ENCODE measurements around the gene CABP4.

CABP4 gene

DNA sequence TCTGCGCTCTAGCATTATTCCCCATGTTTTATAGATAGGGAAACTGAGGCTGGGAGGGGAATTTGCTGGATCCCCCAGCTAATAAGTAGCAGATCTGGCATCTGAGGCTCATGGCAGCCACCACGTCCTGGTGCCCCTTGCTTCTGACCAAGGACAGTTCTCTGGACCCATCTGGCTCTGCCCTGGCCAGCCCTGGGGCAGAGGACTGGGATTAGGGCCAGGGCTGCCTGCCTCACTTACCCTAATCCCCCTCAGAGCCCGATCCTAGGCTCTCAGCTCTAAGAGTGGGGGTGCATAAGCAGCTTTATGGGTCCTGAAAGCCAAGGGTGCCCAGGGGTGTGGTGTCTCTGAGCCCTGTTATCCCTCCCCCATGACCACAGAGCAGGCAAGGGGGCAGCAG, at the start of gene CABP4:
TSS of gene CABP4 (plus strand) at position 301 of the 400 bp plus-strand sequence. CDS start at position 371, 70 bp downstream.
- no peak within 1 kb of the TSS for H3K27ac ChIP-seq
- DNase-seq (ENCODE audit: low read depth, low spot score) = no peak

DNA sequence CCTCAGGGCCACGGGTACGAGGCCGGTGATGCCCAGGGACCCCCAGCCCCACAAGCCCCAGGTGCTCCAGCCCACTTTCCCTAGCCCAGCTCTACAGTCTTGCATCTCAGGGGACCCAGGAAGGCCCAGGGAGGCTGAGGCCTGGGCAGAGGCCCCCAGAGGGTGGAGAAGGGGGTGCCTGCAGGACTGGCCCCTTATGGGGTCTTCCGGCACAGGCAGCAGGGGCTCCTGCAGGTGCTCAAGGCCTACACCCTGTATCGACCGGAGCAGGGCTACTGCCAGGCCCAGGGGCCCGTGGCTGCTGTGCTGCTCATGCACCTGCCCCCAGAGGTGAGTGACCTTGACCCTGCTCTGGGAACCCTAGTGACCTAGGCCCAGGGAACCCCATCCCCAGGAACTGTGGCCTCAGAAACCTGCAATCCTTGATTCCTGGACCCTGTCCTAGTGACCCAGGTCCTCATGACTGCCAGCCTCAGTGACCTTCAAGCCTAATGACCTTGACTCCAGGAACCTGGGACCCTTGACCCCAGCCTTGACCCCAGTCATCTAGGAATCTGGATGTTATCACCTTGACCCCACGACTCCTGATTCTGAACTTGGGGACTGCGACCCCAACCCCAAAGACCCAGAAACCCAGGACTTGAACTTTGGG, 49.3 kb upstream of the CABP4 start:
- DNase-seq (ENCODE audit: low read depth, low spot score) = no peak
- no peak overlapping the region for H3K27ac ChIP-seq

DNA sequence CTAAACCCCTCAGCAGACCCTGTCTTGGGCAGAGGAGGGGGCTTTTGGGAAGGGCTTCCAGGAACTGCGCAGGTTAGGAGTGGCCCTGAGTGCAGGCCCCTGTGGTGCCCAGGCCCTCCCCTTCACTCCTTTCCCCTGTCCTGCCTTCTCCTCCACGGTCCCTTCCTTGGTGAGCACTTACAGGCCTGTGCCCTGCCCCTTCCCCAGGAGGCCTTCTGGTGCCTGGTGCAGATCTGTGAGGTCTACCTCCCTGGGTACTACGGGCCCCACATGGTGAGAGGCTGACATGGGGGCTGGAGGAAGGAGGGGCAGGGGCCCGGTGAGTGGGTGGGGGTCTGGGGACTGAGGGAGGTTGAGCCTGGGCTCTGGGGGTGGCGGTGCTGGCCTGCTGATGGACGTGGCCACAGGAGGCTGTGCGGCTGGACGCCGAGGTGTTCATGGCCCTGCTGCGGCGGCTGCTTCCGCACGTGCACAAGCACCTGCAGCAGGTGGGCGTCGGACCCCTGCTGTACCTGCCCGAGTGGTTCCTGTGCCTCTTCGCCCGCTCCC, 48.7 kb upstream of the CABP4 start:
- DNase-seq (ENCODE audit: low read depth, low spot score) = no peak
- H3K27ac ChIP-seq = no peak overlapping the region

DNA sequence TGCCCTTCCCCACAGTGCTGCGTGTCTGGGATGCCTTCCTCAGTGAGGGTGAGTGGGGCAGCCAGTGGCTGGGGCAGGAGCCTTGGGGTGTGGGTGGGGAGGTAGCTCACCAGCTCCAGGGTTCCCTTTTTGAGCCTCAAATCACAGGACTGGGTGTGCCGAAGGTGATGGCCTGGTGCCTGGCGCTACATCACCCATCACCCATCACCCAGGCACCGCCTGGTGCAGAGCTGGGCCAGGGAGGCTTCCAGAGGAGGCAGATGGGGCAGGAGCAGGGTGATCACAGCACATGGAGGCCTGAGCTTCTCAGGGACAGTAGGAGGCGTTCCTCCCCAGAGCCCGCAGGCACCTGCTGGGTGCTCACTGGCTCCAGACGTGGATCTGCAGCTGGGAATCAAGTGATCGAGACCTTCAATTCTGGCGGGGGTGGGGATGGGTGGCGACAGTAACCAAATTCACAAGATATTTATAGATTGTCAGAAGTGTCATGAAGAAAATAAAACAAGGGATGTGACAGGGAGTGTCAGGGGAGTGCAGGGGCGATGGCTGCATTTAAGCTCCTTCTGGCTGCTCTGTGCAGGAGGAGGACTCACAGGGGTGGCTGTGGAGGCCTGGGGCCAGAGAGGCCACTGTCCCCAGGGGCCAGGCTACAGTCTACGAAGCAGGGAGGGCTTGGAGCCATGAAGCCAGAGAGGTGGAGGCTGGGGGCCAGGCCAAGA, 48.0 kb upstream of the CABP4 start:
- H3K27ac ChIP-seq = no peak overlapping the region
- no peak for DNase-seq (ENCODE audit: low read depth, low spot score)

DNA sequence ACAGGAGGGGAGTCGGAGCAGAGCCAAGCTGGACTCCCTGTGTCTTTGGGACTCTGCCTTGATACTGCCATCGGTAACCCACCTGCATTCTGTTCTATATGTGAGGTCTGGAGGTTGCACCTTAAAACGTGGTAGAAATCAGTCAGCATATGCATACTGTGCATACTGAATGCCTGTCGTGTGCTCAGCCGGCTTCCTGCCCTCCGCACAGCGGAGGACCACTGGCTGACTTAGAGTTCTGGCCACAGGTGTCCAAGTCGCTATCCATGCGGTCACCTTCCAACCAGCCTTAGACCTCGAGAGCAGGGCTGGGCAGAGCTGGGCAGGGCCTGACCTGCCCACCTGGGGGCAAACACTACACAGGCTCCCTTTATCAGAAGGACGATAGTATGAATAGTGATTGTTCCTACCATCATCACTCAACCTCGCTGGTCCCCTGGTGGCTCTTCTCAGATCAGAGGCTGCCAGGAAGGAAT, 47.4 kb upstream of the CABP4 start:
- H3K27ac ChIP-seq = no peak overlapping the region
- no peak for DNase-seq (ENCODE audit: low read depth, low spot score)

DNA sequence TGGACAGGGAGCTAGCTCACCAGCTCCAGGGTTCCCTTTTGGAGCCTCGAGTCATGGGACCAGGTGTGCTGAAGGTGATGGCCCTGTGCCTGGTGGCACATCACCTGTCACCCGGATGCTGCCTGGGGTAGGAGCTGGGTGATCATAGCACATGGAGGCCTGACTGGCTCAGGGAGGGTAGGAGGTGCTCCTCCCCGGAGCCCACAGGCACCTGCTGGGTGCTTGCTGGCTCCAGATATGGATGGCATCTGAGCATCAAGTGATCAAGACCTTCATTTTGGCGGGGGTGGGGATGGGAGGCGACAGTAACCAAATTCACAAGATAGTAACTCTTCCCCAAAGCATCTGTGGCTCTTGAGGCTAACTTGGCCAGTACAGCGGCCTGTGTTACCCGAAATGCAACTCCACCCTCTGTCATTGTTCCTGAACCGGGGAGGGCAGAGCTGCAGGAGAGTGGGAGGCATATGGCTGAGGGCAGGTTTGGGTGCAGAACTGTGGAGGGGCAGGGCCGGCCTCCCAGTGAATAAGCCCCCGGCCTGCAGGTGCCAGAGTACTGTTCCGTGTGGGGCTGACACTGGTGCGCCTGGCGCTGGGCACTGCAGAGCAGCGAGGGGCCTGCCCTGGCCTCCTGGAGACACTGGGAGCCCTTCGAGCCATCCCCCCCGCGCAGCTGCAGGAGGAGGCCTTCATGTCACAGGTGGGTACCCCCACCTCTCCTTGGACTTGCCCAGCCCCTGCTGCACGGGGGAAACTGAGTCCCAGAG, 46.5 kb upstream of the CABP4 start:
- no peak for DNase-seq (ENCODE audit: low read depth, low spot score)
- H3K27ac ChIP-seq = no peak overlapping the region

DNA sequence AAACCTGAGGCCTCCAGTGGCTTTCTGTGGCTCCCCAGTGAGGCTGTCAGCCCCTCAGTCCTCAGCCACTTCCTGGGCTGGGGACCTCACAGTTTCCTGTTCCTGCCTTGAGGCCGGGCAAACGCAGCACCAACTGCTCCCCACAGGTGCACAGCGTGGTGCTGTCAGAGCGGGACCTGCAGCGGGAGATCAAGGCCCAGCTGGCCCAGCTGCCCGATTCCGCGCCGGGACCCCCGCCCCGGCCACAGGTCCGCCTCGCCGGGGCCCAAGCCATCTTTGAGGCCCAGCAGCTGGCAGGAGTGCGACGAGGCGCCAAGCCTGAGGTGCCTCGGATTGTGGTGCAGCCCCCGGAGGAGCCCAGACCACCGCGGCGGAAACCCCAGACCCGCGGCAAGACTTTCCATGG, 45.9 kb upstream of the CABP4 start:
- no peak overlapping the region for H3K27ac ChIP-seq

DNA sequence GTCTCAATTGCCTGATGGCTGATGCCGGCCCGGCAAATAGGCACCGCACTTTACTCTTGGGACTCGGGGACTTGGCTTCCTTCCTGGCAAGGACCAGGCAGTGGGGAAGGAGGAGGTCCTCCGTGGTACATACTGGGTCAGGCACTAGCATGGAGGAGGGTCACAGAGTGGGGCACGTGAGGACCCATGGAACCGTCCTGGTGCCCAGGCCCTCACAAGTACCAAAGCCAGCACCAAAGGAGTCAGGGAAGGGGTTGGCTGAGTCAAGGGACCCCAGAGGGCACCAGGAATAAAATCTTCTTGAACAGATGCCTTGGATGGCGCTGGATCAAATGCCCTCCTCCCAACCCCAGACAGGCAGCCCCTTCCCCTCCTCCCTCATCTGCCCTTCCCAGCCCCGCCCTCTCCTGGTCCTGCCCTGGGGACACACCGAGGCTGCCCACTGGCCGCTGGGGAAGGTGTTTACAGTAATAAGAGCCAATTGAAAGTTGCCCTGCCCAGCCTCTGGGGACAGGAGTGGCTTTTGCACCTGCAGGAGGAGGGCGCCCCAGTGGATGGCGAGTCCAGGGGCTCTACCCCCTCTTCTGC, 45.3 kb upstream of the CABP4 start:
- H3K27ac ChIP-seq = no peak overlapping the region
- DNase-seq (ENCODE audit: low read depth, low spot score) = no peak

More for the DNA sequence above, 45.9 kb upstream of the CABP4 start:
- no peak for DNase-seq (ENCODE audit: low read depth, low spot score)

DNA sequence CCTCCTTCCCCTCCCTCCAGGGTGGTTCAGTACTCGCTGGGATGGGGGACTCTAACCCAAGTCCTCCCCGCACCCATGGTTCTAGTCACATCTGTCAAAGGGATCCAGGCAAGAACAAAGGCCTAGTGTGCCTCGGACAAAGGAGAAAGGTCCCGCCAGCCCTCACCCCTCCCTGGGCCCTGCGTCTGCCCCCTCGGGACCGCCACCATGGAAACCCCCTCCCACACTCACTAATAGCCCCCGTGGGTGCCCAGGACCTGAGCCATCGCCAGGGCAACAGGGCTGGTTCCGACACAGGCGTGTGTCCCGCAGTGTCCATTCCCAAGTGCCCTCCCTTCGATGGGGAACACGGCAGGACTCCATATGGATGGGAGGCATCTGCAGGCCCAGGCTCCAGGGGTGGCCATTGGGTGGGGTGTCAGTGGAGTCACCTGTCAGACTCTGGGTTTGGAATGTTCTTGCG, 44.8 kb upstream of the CABP4 start:
- no peak overlapping the region for H3K27ac ChIP-seq
- DNase-seq (ENCODE audit: low read depth, low spot score) = no peak

DNA sequence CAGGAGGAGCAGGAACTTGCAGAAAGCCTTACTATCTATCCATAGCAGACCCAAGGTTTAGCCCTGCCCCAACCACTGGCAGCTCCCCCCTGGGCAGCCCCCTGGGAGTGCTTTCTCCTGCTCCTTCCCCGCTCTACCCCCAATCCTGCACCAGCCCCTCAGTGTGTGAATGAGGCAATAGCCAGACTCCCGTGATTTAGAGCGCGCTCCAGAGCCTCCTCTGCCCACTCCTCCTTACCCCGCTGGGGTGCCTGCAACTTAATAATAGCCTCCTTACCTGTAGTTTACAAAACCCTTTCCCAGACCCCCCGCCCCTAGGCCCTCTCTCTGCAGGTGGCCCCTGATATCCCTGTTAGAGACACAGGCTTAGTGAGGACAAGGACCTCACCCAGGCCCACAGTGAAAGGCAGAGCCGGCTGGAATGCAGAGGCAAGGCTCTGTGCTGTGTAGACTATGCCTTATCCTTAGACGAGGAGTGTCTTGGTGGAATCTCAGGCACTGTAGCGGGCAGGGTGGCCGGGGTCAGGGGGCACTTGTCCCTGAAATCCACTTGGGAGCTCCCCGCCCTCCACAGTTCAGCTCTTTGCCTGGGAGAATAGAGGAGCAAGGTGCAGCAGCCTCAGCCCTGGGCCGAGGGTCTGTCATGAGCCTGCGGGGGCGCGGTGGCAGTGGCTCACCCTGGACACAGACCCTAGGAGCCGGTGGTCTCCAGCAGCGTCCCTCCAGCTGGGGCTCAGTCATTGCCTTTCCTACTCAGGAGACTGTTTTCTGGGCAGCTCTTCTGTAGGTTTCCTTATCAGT, 44.0 kb upstream of the CABP4 start:
- no peak overlapping the region for H3K27ac ChIP-seq
- DNase-seq (ENCODE audit: low read depth, low spot score) = no peak

DNA sequence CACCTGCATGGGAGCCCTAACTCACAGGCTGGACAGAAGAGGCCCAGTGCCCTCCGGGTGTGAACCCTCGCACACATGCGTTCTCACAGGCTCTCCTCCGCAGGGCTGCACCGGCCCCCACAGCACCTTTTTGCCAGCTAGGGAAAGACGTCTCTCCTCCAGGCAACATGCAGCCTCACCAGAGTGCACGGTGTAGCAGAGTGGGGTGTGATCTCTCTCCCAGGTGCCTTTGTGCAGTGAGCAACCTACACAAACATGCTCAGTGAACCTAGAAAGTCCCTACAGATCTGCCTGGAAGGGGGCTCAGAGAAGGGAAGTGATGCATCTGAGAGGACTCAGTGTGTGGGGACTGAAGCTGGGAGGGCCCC, 43.4 kb upstream of the CABP4 start:
- DNase-seq (ENCODE audit: low read depth, low spot score) = no peak
- H3K27ac ChIP-seq = no peak overlapping the region

DNA sequence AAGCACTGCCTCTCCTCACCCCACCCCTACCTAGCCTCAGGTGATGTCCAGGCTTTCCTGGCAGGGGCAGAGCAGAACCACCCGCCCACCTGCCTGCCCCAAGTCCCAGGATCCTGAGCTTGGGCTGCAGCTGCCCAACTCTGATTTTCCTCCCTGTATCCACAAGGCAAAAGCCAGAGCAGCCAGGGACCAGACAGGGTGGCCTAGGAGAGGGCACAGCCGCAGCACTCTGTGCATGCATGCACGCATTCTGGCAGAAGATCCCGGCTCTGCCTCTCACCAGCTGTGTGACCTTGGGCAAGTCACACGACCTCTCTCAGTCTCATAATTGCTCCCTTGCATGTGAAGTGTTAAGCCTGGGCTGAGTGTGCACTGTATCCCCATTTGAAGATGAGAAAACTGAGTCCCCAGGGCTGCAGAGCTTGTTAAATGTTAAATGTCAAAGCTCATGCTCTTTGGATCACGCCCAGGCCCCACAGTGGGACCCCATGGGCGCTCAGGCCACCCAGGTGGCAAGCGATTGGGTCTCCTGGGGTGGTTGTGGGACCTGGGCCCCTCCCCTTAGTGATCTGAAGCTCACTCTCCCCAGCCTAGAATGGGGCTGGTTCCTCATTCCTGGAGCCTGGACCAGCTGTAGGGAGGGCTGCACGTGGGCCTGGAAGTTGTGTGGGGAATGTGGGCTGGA, 42.5 kb upstream of the CABP4 start:
- DNase-seq (ENCODE audit: low read depth, low spot score) = no peak
- no peak overlapping the region for H3K27ac ChIP-seq

DNA sequence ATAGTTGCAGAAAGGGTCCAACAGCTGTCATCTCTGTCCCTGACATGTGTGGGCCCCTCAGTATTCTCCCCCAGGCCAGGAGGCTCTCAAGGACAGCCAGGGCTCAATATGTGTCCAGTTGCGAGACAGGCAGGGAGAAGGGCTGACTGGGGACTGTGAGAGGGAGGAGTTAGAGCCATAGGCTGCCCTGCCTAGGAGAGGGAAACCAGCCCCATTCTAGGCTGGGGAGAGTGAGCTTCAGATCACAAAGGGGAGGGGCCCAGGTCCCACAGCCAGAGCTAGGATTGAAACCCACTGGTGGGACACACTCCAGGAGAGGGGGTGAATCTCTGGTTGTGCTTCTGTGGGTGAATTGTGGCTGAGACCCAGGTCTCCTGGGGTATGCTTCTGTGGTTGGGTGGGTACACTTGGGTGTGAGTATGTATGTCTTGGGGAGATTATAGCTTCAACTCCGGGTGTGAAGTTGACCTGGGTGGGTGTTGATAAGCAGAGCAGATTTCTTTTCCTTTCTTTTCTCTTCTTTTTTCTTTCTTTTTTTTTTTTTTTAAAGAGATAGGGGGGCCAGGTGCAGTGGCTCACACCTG, 41.8 kb upstream of the CABP4 start:
- no peak overlapping the region for H3K27ac ChIP-seq
- DNase-seq (ENCODE audit: low read depth, low spot score) = no peak

DNA sequence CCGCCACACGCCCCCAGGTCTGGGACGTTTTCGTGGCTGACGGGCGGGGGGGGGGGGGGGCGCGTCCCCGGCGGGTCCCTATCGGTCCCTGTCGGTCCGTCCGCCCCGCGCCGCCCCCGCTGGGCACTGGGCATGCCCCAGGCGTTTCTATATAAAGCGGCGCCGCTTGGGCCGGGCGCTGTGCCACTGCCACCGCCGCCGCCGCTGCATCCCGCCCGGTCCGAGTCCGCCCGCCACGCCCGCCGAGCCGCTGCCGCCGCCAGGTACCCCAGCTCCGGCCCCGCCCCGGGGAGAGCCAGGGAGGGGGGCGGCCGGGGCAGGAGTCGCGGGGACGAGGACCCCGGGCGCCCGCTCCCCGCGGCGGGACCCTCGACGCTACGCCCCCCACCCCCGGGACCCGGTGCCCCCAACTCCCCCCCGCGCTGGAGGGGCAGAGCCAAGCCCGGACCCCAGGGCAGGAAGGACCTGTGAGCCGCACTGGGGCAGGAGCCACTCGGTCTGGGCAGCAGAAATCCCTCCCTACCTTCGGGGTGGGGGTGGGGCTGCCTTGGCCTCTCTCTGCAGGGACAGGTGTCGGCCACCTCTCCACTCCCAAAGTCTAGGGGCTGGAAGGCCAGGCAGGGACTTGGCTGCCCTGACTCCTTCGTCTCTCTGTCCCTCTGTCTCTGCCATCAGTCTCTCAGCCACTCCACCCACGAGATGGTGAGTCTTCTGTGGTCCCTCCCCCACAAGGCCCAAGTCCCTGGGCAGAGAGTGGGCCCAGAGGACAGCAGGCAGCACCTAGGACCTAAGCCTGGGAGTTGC, 39.5 kb upstream of the CABP4 start, which contains the start of gene CARNS1:
TSS of gene CARNS1 (plus strand) at position 178 of the 804 bp plus-strand sequence. CDS start at position 700, 522 bp downstream.
- H3K27ac ChIP-seq = no peak within 1 kb of the TSS
- DNase-seq (ENCODE audit: low read depth, low spot score) = no peak

DNA sequence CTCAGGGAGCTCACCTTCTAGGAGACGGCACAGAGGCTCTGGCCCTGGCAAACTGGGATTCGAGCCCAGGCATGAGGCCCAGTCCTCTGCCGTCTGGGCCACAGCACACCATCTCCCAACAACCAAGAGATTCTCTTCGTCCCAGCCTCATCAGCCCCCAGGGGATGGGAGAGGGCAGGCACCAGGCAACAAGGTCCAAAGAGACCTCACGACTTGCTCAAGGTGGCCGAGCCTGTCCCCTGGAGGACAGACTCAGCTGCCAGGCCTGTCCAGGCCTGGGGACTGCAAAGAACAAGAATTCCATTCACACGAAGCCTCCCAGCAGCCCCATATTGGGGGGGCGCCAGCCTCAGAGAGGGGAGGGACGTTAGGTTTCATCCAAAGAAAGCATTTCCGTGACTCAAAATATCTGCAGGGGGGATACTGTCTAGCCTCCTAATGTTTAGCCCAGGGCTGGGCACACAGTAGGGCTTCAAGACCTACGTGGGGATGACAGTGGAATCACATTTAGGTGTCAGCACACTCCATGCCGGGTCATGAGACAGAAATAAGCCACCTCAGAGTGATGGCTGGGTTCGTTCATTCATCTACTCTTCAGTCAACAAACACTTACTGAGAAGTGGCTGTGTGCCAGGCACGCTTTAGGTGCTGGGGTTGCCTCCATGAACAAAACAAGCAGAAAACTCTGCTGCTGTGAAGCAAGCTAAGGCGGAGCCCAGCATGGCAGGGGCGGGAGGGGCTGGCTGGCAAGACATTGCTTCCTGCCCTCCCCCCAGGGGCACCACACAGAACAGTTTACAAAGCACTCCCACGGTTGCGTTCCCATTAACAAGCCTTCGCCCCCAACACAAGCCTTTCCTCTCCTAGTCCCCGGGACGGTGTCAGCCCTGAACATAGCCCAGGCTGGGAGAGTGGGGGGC, 38.5 kb upstream of the CABP4 start:
- no peak overlapping the region for H3K27ac ChIP-seq
- no peak for DNase-seq (ENCODE audit: low read depth, low spot score)

DNA sequence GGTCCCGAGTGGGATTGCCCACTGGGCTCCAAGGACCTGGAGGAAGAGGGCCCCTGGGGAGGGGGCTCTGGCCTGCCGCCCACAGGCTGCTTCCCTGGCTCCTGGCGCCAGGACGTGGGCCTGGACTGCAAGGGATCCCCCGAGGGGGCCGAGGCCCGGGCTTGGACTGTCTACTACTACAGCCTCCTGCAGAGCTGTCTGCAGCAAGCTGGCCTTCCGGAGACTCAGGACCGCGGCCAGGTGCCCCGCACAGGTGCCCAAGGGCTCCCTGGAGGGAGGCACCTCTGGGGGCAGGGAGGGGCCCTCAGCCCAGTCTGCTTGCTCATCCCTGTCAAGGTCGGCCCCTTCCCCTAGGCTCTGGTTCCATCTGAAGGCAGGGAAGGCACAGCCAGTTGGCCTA, 37.7 kb upstream of the CABP4 start:
- no peak for DNase-seq (ENCODE audit: low read depth, low spot score)
- no peak overlapping the region for H3K27ac ChIP-seq
